Effector memory CD8-positive, alpha-beta T cell (primary cell): ENCODE measurements around the gene STX3.
"Not testable (repeated sequence)": the region's sequence is repeated elsewhere in the genome, so short reads cannot be mapped to it uniquely, and the experiment has no call there.

ENCODE experiments used
- ATAC-seq: fragments of 150-1000 bp; cut with Tn5 transposase; replicated peaks from 2 replicates; pipeline ENCODE4 v1.10.0; 2021; ENCODE audit warnings: mild to moderate bottlenecking, moderate library complexity
- DNase-seq, 3 experiments: peaks; one replicate each; pipeline ENCODE4 v3.0.0; 2021
- H3K27ac Mint-ChIP-seq, 2 donors: one replicate each; pipeline ENCODE4 v1.8.0; 2022; ENCODE audit warnings: mild to moderate bottlenecking in 2 of 2, mixed read lengths in 2 of 2, moderate library complexity in 2 of 2
- H3K27me3 Mint-ChIP-seq, 2 donors: one replicate each; pipeline ENCODE4 v1.8.0; 2022; ENCODE audit warnings: mixed read lengths in 2 of 2
- H3K36me3 Mint-ChIP-seq: one replicate; pipeline ENCODE4 v1.8.0; 2022; ENCODE audit warnings: mild to moderate bottlenecking, moderate library complexity, mixed read lengths; ENCODE audit not compliant: insufficient read depth
- H3K4me1 Mint-ChIP-seq, 2 donors: one replicate each; pipeline ENCODE4 v1.8.0; 2022; ENCODE audit warnings: low read depth in 2 of 2, mixed read lengths in 2 of 2
- H3K4me3 Mint-ChIP-seq, 2 donors: one replicate each; pipeline ENCODE4 v1.8.0; 2022; ENCODE audit warnings: mild to moderate bottlenecking in 2 of 2, mixed read lengths in 2 of 2, moderate library complexity in 2 of 2
- H3K9me3 Mint-ChIP-seq, 2 donors: one replicate each; pipeline ENCODE4 v1.8.0; 2022; ENCODE audit warnings: mixed read lengths in 2 of 2

Gene STX3

DNA sequence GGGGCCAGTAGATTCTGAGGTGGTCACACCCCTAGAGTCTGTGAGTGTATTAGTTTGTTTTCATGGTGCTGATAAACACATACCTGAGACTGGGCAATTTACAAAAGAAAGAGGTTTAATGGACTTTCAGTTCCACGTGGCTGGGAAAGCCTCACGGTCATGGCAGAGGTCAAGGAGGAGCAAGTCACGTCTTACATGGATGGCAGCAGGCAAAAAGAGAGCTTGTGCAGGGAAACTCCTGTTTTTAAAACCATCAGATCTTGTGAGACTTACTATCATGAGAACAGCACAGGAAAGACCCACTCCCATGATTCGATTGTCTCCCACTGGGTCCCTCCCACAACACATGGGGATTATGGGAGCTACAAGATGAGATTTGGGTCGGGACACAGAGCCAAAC is 29.3 kb downstream of the STX3 start:
- not testable (repeated sequence) for DNase-seq, H3K27me3 Mint-ChIP-seq, H3K36me3 Mint-ChIP-seq, H3K9me3 Mint-ChIP-seq, ATAC-seq, H3K4me3 Mint-ChIP-seq
- peak overlapping the region in 1 of 2 donors; percentile 42 for H3K27ac Mint-ChIP-seq
- peaks cover 29 to 33% of the 10 kb centered on the region in 2 donors for H3K4me1 Mint-ChIP-seq

DNA sequence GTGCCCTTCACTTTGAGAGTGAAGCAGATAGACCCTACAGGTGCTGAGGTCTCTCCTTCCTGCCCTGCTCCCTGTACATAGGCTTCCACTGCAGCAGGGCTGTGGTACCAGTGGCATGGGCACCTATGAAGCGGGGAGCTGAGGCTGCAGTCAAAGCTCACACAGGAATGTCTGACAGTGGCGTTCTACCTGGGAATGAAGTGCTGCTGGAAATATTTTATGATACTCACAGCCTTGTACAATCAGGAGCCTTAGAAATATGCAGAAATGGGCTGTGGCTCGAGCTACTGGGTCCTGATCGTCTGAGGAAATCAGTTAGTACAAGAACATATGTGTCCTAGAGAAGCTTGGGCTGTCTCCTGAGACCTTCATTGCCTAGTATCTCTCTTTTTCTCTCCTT is 30.6 kb downstream of the STX3 start:
- ATAC-seq, result no peak

DNA sequence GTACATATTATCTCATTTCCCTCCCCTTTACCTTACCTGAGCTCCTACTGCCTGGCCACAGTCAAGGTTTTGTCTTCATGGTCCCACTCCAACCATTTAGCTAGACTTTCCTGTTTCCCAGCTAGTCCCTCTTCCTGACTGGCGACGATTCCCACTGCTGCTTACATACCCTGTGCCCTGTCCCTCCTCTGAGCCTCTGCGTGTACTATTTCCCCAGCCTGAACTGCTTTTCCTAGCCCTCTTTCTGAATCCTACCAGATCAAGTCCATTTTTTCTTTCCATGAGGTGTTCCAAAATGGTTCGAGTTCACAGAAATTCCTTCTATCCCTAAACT is 32.0 kb downstream of the STX3 start:
- Mint-ChIP-seq H3K36me3 (peaks cover 14% of the 10 kb centered on the region), H3K4me1 (peaks cover 21 to 25% of the 10 kb centered on the region in 2 donors), H3K27me3 (no peaks in the 10 kb centered on the region), H3K27ac (no peak overlapping the region), H3K4me3 (no peak overlapping the region), H3K9me3 (no peaks in the 10 kb centered on the region)
- DNase-seq (no peak), ATAC-seq (no peak)

More for the DNA sequence above, 30.6 kb downstream of the STX3 start:
- no peak for DNase-seq
- no peak overlapping the region for H3K27ac Mint-ChIP-seq
- H3K36me3 Mint-ChIP-seq, result peaks cover 7% of the 10 kb centered on the region
- no peaks in the 10 kb centered on the region for H3K27me3 Mint-ChIP-seq
- no peak overlapping the region for H3K4me3 Mint-ChIP-seq
- H3K9me3 Mint-ChIP-seq, result no peaks in the 10 kb centered on the region
- peaks cover 21 to 32% of the 10 kb centered on the region in 2 donors for H3K4me1 Mint-ChIP-seq

DNA sequence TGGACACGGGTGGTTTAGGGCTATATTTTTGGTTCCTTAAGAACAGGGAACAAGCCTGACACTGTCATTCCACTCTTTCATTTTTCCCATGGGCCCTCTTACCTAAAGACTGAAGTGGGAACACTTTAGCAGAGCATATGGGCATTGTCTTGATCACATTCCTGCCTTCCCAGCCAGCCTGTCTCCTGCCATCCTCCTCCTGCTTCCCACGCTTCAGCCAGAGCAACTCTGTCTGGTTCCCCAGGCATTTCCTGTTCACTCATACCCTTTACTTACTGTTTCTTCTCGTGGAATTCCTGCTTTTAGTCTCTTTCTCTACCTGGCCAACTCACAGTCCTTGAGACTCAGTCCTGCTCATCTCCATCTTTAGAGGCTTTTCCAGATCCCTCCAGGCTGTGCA is 32.6 kb downstream of the STX3 start:
- H3K27me3 Mint-ChIP-seq, result no peaks in the 10 kb centered on the region
- H3K4me3 Mint-ChIP-seq, result no peak overlapping the region
- DNase-seq, result no peak
- H3K27ac Mint-ChIP-seq, result no peak overlapping the region
- peaks cover 21 to 23% of the 10 kb centered on the region in 2 donors for H3K4me1 Mint-ChIP-seq
- no peak for ATAC-seq
- peaks cover 14% of the 10 kb centered on the region for H3K36me3 Mint-ChIP-seq
- H3K9me3 Mint-ChIP-seq, result no peaks in the 10 kb centered on the region

DNA sequence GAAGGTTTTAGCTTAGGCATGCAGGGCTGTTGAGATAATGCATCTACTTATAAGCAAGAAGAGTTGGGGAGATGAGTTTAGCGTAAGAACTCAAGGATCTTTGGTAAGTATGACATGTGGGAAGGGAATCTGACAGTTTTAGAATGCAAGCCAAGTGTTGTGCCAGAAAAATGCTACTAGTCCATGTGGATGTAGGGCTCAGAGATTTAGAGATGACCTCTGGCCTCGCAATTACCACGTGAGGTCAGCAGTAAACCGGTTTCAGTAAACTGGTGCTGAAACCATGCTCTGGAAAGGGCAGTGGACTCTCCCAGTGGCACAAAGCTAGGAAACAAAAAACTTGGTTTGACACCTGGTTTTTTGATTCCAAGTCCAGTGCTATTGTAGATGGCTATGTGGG is 36.5 kb downstream of the STX3 start:
- ATAC-seq, result no peak
- Mint-ChIP-seq H3K9me3 (no peaks in the 10 kb centered on the region), H3K27ac (no peak overlapping the region), H3K4me1 (peaks cover under 1 to 4% of the 10 kb centered on the region in 2 donors), H3K36me3 (peaks cover 24% of the 10 kb centered on the region), H3K4me3 (no peak overlapping the region), H3K27me3 (no peaks in the 10 kb centered on the region)
- DNase-seq, result no peak

DNA sequence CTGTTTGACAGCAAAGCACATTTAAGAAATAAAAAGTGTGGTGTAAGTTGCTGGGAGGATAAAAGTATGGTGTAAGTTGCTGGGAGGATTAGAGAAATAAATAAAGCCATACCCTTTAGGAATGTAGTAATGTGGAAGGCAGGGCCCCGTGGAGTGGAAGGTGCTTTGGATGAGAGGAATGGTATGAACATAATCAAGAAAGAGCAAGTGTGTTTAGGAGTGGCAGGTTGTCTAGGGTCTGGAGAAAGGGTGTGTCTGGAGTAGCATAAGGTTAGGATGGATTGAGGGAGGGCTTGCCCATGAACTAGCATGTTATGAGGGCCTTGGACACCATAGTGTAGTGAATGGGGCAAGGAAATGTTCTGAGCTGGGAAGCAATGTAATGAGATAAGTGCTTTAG is 37.3 kb downstream of the STX3 start:
- Mint-ChIP-seq H3K36me3 (peaks cover 28% of the 10 kb centered on the region), H3K27me3 (no peaks in the 10 kb centered on the region), H3K27ac (no peak overlapping the region), H3K4me3 (no peak overlapping the region), H3K4me1 (peaks cover 0 to 2% of the 10 kb centered on the region in 2 donors), H3K9me3 (no peaks in the 10 kb centered on the region)
- DNase-seq (no peak), ATAC-seq (no peak)

DNA sequence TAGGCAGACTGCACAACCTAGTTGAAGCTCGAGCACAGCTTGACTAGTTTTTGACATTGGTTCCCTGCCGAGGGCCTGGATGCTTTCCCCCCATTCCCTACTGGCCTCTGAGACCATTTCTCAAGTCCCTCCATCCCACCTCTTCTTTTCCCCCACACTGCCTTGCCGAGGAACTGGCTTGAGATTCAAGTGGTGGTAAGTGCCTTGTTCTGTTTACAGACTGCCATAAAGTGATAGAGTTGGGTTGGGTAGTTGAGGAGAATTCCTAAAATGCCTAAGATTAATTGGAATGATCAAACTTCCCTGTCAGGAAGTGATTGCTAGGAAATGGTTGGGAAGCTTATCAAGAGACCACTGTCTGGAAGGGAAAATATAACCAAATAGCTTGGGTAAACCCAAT is 39.2 kb downstream of the STX3 start:
- ATAC-seq (no peak), DNase-seq (no peak)
- Mint-ChIP-seq H3K36me3 (peaks cover 31% of the 10 kb centered on the region), H3K4me1 (no peaks in the 10 kb centered on the region), H3K4me3 (no peak overlapping the region), H3K9me3 (no peaks in the 10 kb centered on the region), H3K27ac (no peak overlapping the region), H3K27me3 (no peaks in the 10 kb centered on the region)

DNA sequence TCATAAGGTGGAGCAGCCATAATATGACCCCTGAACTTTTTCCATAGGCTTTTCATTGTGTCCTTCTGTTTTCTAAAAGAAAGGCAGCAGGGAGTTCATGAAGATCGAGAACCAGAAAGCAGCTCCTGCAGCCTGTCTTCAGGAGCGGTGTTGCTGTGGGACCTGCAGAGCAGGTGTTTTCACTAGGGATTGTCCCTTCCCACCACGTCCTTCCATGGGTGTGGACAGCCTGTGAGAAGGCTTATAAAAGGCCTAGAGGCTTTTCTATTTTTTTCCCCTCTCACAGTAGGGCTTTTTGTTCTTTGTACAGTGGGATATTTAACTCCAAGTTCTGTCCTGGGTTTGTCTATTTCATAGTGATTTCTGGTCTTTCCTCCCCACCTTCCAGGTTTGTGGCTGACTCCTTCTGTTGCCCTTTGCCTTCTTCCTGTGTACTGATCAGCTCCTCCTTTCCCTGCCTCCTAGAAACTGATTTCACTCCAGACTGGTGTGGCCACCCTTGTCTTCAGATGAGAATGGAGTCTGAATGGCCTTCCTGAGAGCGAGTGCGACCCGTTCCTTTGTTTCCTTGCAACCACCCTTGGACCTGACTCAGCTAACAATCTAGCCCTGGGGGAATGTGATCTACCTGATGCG is 45.3 kb downstream of the STX3 start:
- Mint-ChIP-seq H3K27ac (no peak overlapping the region), H3K36me3 (peaks cover 22% of the 10 kb centered on the region), H3K4me1 (no peaks in the 10 kb centered on the region), H3K9me3 (no peaks in the 10 kb centered on the region), H3K27me3 (no peaks in the 10 kb centered on the region), H3K4me3 (no peak overlapping the region)
- no peak for ATAC-seq
- DNase-seq, result no peak

DNA sequence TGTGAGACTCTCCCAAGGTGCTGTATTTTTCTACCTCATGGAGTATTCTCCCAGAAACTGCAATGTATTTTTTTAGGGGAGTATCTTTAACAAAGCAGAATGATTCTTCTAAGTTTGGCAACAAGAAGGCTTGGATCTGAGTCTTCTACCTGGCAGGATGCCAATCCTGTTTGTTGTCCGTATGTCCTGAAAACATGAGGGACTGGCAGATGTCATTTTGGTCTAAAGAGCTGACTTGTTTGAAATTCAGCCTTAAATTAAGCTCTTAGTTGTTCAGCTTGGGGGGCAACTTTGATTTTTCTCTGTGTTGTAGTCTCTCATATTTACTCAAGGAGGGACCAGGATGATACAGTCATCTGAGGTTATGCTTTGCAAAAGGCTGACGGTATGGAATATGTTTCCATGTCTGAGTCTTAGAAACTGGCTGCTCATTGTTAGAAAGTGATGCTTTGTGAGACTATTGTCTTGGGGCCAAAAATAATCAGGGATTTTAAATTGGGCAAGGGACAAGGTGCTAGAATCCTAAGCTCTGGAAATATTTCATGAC is 46.1 kb downstream of the STX3 start:
- no peak overlapping the region for H3K4me3 Mint-ChIP-seq
- ATAC-seq, result no peak
- no peaks in the 10 kb centered on the region for H3K27me3 Mint-ChIP-seq
- DNase-seq, result no peak
- H3K27ac Mint-ChIP-seq, result no peak overlapping the region
- no peaks in the 10 kb centered on the region for H3K9me3 Mint-ChIP-seq
- no peaks in the 10 kb centered on the region for H3K4me1 Mint-ChIP-seq
- H3K36me3 Mint-ChIP-seq, result peaks cover 19% of the 10 kb centered on the region

DNA sequence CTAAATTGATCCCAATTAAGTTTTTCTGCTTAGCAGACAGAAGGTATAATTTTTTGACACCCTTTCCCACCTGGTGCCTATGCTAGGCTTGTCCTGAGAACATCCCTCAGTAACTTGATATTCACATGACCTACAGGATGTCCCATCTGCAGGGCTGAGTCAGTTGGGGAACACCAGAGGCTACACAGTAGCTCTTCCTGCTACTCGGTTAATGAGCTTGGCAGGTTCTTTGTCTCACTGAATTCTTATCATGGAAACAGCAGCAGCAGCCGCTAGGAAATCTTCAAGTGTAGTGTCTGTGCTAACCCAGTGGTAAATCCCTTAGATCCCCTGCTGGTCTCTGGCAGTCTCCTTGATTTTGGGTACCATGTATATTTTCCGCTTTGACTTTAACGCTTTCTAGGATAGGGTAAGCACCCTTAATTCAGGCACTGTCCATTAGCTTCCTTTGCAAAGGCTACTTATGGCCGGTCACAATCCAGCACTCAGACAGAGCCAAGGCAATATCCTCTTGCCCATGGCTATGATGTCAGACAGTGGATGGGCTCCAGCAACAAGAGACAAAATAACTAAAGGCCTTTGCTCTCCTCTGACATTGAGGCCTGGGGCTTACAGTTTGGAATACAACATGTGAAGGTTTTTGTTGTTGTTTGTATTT is 46.9 kb downstream of the STX3 start:
- ATAC-seq (peak; percentile 21), DNase-seq (no peak)
- H3K4me3 Mint-ChIP-seq, result no peak overlapping the region
- no peaks in the 10 kb centered on the region for H3K9me3 Mint-ChIP-seq
- H3K27me3 Mint-ChIP-seq, result no peaks in the 10 kb centered on the region
- H3K27ac Mint-ChIP-seq, result no peak overlapping the region
- no peaks in the 10 kb centered on the region for H3K4me1 Mint-ChIP-seq
- H3K36me3 Mint-ChIP-seq, result peaks cover 21% of the 10 kb centered on the region

DNA sequence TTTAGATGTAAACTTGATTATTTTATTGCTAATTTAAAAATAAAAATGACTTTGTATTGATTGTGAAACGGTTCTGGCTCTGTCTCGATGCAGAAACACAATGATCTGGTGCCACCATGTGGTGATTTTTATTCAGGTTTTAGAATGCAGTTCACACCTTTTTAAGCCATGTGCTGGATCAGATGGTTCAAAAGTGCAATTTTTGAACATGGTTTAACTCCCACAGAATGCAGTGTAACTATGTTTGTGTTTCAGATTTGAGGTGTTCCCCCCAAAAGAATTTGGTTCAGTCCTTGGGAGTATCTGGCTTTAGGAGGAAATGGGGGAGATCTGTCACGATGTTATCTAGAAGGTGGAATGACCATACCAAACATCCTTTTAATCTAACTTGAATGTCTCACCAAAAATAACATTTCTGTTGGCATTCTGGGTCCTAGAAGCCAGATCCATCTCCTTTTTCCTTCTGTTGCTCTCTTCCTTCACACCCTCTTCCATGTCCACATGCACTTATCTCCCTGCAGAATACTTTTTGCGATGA is 47.5 kb downstream of the STX3 start:
- Mint-ChIP-seq H3K4me3 (no peak overlapping the region), H3K27me3 (no peaks in the 10 kb centered on the region), H3K27ac (no peak overlapping the region), H3K36me3 (peaks cover 25% of the 10 kb centered on the region), H3K9me3 (no peaks in the 10 kb centered on the region), H3K4me1 (no peaks in the 10 kb centered on the region)
- ATAC-seq (peak; percentile 76), DNase-seq (peak; percentile 45 to 60 (median 54))

DNA sequence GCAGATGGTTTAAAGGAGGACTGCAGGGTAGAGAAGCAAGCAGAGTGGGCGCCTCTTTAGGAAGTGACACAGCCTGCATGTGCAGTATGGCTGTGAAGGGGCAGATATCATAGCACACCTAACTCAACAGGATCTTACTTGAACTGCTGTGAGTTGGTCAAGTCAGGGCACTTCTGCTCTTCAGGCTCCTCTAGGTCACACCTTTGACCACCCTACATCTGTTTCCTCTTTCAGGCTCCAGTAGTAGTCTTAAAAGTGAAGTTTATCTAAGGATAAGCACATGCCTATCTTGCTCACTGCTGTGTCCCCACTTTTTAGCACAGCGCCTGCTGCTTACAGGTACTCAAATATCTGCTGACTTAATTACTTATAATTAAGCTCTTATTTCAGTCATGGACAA is 48.9 kb downstream of the STX3 start:
- H3K4me3 Mint-ChIP-seq, result no peak overlapping the region
- DNase-seq (no peak), ATAC-seq (no peak)
- no peak overlapping the region for H3K27ac Mint-ChIP-seq
- peaks cover 0 to 7% of the 10 kb centered on the region in 2 donors for H3K4me1 Mint-ChIP-seq
- no peaks in the 10 kb centered on the region for H3K27me3 Mint-ChIP-seq
- H3K36me3 Mint-ChIP-seq, result peaks cover 21% of the 10 kb centered on the region
- no peaks in the 10 kb centered on the region for H3K9me3 Mint-ChIP-seq

DNA sequence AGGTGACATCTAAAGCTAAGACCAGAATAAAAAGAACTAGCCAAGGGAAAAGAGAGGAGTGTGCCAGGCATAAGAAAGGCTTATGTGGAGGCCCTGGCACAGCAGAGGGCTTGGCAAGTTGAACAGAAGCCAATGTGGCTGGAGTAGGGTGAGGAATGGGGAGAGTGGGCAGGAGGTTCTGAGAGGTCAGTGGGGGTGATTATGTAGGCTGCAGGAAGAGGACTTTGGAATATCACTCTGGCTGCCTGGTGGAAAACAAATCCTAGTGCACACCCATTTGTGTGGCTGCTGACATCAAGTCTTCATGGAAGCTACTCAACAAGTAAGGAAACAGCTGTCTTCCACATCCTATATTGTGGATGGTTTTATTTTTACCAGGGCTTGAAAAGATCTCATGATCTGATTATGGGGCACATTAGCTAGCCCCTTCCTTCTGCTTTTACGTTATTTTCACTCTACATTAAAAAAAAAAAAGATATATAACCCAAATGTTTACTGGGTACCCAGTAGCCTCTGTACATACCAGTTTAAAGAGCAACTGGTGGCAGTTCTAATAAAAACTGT is 52.0 kb downstream of the STX3 start:
- Mint-ChIP-seq H3K36me3 (peaks cover 21% of the 10 kb centered on the region), H3K27me3 (no peaks in the 10 kb centered on the region), H3K27ac (peak overlapping the region in 1 of 2 donors; percentile 53), H3K9me3 (no peaks in the 10 kb centered on the region), H3K4me3 (no peak overlapping the region), H3K4me1 (peaks cover 16 to 25% of the 10 kb centered on the region in 2 donors)
- DNase-seq (no peak), ATAC-seq (no peak)
